ENCODE results near the gene SFRP2. TPM values are rescaled to one million over a fixed set of nuclear protein-coding genes. Genes with fewer than 3 reads are reported as not detected.

SFRP2 gene
- total RNA-seq, 1 donor from 2014 or later, result not detected

GRCh38 chr4:153781280-153781679, 7.6 kb downstream of the SFRP2 start:
- Mint-ChIP-seq H3K9me3 (no peaks in the 10 kb centered on the region), H3K4me3 (no peak overlapping the region), H3K36me3 (ENCODE audit: low read depth) (no peaks in the 10 kb centered on the region), H3K27me3 (ENCODE audit: insufficient read depth) (peaks cover 52% of the 10 kb centered on the region), H3K27ac (no peak overlapping the region), H3K4me1 (ENCODE audit: low read depth) (no peaks in the 10 kb centered on the region)
- intact Hi-C loops (cut with micrococcal nuclease), result loop anchor here (10.0 kb wide), 1 partner anchor 164 kb away; no protein-coding TSS in a partner anchor
- DNase-seq (ENCODE audit: low spot score), result no peak

- no peaks in the 10 kb centered on the region for H3K4me1 Mint-ChIP-seq (ENCODE audit: low read depth)
- H3K27ac Mint-ChIP-seq, result no peak overlapping the region
- DNase-seq (ENCODE audit: low spot score), result no peak
- no peak overlapping the region for H3K4me3 Mint-ChIP-seq
- H3K36me3 Mint-ChIP-seq (ENCODE audit: low read depth), result no peaks in the 10 kb centered on the region
- no peaks in the 10 kb centered on the region for H3K9me3 Mint-ChIP-seq
- peaks cover 48% of the 10 kb centered on the region for H3K27me3 Mint-ChIP-seq (ENCODE audit: insufficient read depth)
- intact Hi-C loops (cut with micrococcal nuclease), result loop anchor here (10.0 kb wide), 1 partner anchor 164 kb away; no protein-coding TSS in a partner anchor
These were observed 8.0 kb downstream of the SFRP2 start for GRCh38 chr4:153780876-153781275.

- no peak overlapping the region for H3K4me3 Mint-ChIP-seq
- H3K9me3 Mint-ChIP-seq, result no peaks in the 10 kb centered on the region
- no peaks in the 10 kb centered on the region for H3K4me1 Mint-ChIP-seq (ENCODE audit: low read depth)
- no peaks in the 10 kb centered on the region for H3K36me3 Mint-ChIP-seq (ENCODE audit: low read depth)
- DNase-seq (ENCODE audit: low spot score), result no peak
- peaks cover 43% of the 10 kb centered on the region for H3K27me3 Mint-ChIP-seq (ENCODE audit: insufficient read depth)
- intact Hi-C loops (cut with micrococcal nuclease), result loop anchor here (10.0 kb wide), 1 partner anchor 165 kb away; no protein-coding TSS in a partner anchor
- no peak overlapping the region for H3K27ac Mint-ChIP-seq
These were observed 8.7 kb downstream of the SFRP2 start for GRCh38 chr4:153780221-153780620.

- Mint-ChIP-seq H3K9me3 (no peaks in the 10 kb centered on the region), H3K4me3 (no peak overlapping the region), H3K27ac (no peak overlapping the region), H3K4me1 (ENCODE audit: low read depth) (no peaks in the 10 kb centered on the region), H3K27me3 (ENCODE audit: insufficient read depth) (peaks cover 27% of the 10 kb centered on the region), H3K36me3 (ENCODE audit: low read depth) (no peaks in the 10 kb centered on the region)
- DNase-seq (ENCODE audit: low spot score), result no peak
- intact Hi-C loops (cut with micrococcal nuclease), result no loop called here
These were observed 10.5 kb downstream of the SFRP2 start for GRCh38 chr4:153778383-153778782.

- peaks cover 22% of the 10 kb centered on the region for H3K27me3 Mint-ChIP-seq (ENCODE audit: insufficient read depth)
- no peak for DNase-seq (ENCODE audit: low spot score)
- H3K27ac Mint-ChIP-seq, result no peak overlapping the region
- H3K9me3 Mint-ChIP-seq, result no peaks in the 10 kb centered on the region
- intact Hi-C loops (cut with micrococcal nuclease), result no loop called here
- H3K36me3 Mint-ChIP-seq (ENCODE audit: low read depth), result no peaks in the 10 kb centered on the region
- H3K4me1 Mint-ChIP-seq (ENCODE audit: low read depth), result no peaks in the 10 kb centered on the region
- H3K4me3 Mint-ChIP-seq, result no peak overlapping the region
These were observed 11.5 kb downstream of the SFRP2 start for GRCh38 chr4:153777421-153777820.

- Mint-ChIP-seq H3K36me3 (ENCODE audit: low read depth) (no peaks in the 10 kb centered on the region), H3K9me3 (no peaks in the 10 kb centered on the region), H3K27me3 (ENCODE audit: insufficient read depth) (peaks cover 16% of the 10 kb centered on the region), H3K4me3 (no peak overlapping the region), H3K4me1 (ENCODE audit: low read depth) (no peaks in the 10 kb centered on the region), H3K27ac (no peak overlapping the region)
- no peak for DNase-seq (ENCODE audit: low spot score)
- intact Hi-C loops (cut with micrococcal nuclease), result no loop called here
These were observed 12.3 kb downstream of the SFRP2 start for GRCh38 chr4:153776601-153777000.

GRCh38 chr4:153773236-153773690, 15.6 kb downstream of the SFRP2 start:
- H3K4me3 Mint-ChIP-seq, result no peak overlapping the region
- H3K27me3 Mint-ChIP-seq (ENCODE audit: insufficient read depth), result peaks cover 15% of the 10 kb centered on the region
- H3K9me3 Mint-ChIP-seq, result no peaks in the 10 kb centered on the region
- H3K4me1 Mint-ChIP-seq (ENCODE audit: low read depth), result no peaks in the 10 kb centered on the region
- no peak overlapping the region for H3K27ac Mint-ChIP-seq
- intact Hi-C loops (cut with micrococcal nuclease), result no loop called here
- DNase-seq (ENCODE audit: low spot score), result no peak
- no peaks in the 10 kb centered on the region for H3K36me3 Mint-ChIP-seq (ENCODE audit: low read depth)

- no peak overlapping the region for H3K27ac Mint-ChIP-seq
These were observed 17.8 kb downstream of the SFRP2 start for GRCh38 chr4:153771046-153771445.

GRCh38 chr4:153766758-153767157, 22.1 kb downstream of the SFRP2 start:
- Mint-ChIP-seq H3K27ac (no peak overlapping the region), H3K27me3 (ENCODE audit: insufficient read depth) (peaks cover 28% of the 10 kb centered on the region), H3K36me3 (ENCODE audit: low read depth) (no peaks in the 10 kb centered on the region), H3K4me1 (ENCODE audit: low read depth) (no peaks in the 10 kb centered on the region), H3K4me3 (no peak overlapping the region), H3K9me3 (no peaks in the 10 kb centered on the region)
- intact Hi-C loops (cut with micrococcal nuclease), result no loop called here
- DNase-seq (ENCODE audit: low spot score), result no peak

More at GRCh38 chr4:153771046-153771445, 17.8 kb downstream of the SFRP2 start:
- no peaks in the 10 kb centered on the region for H3K4me1 Mint-ChIP-seq (ENCODE audit: low read depth)
- H3K9me3 Mint-ChIP-seq, result no peaks in the 10 kb centered on the region
- no peak for DNase-seq (ENCODE audit: low spot score)
- intact Hi-C loops (cut with micrococcal nuclease), result no loop called here
- no peak overlapping the region for H3K4me3 Mint-ChIP-seq
- peaks cover 12% of the 10 kb centered on the region for H3K27me3 Mint-ChIP-seq (ENCODE audit: insufficient read depth)
- no peaks in the 10 kb centered on the region for H3K36me3 Mint-ChIP-seq (ENCODE audit: low read depth)

- H3K4me1 Mint-ChIP-seq (ENCODE audit: low read depth), result no peaks in the 10 kb centered on the region
- no peak overlapping the region for H3K27ac Mint-ChIP-seq
- intact Hi-C loops (cut with micrococcal nuclease), result no loop called here
- no peak for DNase-seq (ENCODE audit: low spot score)
- H3K4me3 Mint-ChIP-seq, result no peak overlapping the region
- H3K27me3 Mint-ChIP-seq (ENCODE audit: insufficient read depth), result peaks cover 31% of the 10 kb centered on the region
- no peaks in the 10 kb centered on the region for H3K36me3 Mint-ChIP-seq (ENCODE audit: low read depth)
- no peaks in the 10 kb centered on the region for H3K9me3 Mint-ChIP-seq
These were observed 23.0 kb downstream of the SFRP2 start for GRCh38 chr4:153765894-153766293.

GRCh38 chr4:153764601-153765368, 24.1 kb downstream of the SFRP2 start:
- H3K27ac Mint-ChIP-seq, result no peak overlapping the region
- H3K36me3 Mint-ChIP-seq (ENCODE audit: low read depth), result no peaks in the 10 kb centered on the region
- no peak overlapping the region for H3K4me3 Mint-ChIP-seq
- no peak for DNase-seq (ENCODE audit: low spot score)
- H3K9me3 Mint-ChIP-seq, result no peaks in the 10 kb centered on the region
- no peaks in the 10 kb centered on the region for H3K4me1 Mint-ChIP-seq (ENCODE audit: low read depth)
- intact Hi-C loops (cut with micrococcal nuclease), result no loop called here
- H3K27me3 Mint-ChIP-seq (ENCODE audit: insufficient read depth), result peaks cover 32% of the 10 kb centered on the region

GRCh38 chr4:153763404-153763803, 25.5 kb downstream of the SFRP2 start:
- Mint-ChIP-seq H3K9me3 (no peaks in the 10 kb centered on the region), H3K36me3 (ENCODE audit: low read depth) (peaks cover 2% of the 10 kb centered on the region), H3K4me3 (no peak overlapping the region), H3K27me3 (ENCODE audit: insufficient read depth) (peaks cover 37% of the 10 kb centered on the region), H3K27ac (no peak overlapping the region), H3K4me1 (ENCODE audit: low read depth) (no peaks in the 10 kb centered on the region)
- intact Hi-C loops (cut with micrococcal nuclease), result no loop called here
- no peak for DNase-seq (ENCODE audit: low spot score)

- Mint-ChIP-seq H3K27me3 (ENCODE audit: insufficient read depth) (peaks cover 50% of the 10 kb centered on the region), H3K4me1 (ENCODE audit: low read depth) (no peaks in the 10 kb centered on the region), H3K9me3 (no peaks in the 10 kb centered on the region), H3K27ac (no peak within 1 kb of the TSS), H3K4me3 (peak within 1 kb of the TSS; percentile 44), H3K36me3 (ENCODE audit: low read depth) (peaks cover 2% of the 10 kb centered on the region)
- intact Hi-C loops (cut with micrococcal nuclease), result no loop called here
- DNase-seq (ENCODE audit: low spot score), result no peak
These were observed 29.2 kb downstream of the SFRP2 start, which contains the start of gene RNF175 for GRCh38 chr4:153759407-153760316. Gene RNF175 (minus strand): TSS chr4:153760024. CDS start chr4:153759862, 162 bp downstream.
